ENCODE results near the gene PRKCZ.
A peak's percentile ranks its signal among the peaks of the same experiment; 100 is the strongest.
"Not testable (repeated sequence)": the region's sequence is repeated elsewhere in the genome, so short reads cannot be mapped to it uniquely, and the experiment has no call there.

Gene PRKCZ

DNA sequence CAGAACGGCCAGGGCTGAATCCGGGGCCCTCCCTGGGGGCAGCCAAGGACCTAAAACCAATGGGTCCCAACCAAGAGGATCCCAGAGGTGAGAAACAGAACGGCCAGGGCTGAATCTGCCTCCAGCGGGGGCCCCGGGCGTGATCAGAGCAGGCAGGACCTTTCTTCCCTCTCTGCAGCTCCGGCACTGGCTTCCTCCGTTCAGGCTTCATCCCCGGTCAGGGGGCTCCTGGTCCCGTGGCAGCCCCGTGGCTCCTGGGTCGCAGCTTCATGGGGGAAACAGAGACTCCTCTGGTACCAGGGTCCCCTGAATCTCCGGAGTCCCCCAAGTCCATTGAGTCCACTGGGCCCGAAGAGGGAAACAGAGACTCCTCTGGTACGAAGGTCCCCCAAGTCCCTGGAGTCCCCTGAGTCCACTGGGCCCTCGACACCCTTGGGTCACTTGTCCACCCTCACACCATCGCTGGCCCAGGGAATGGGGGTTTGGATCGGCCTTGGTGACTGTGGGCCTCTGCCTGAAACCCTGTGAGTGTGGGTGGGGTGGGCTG, 60.1 kb downstream of the PRKCZ start:
- H3K4me3 ChIP-seq (ENCODE audit: low read depth, low read length) = no peak overlapping the region
- no peak for DNase-seq (ENCODE audit: low read depth)
- TF ChIP-seq POLR2A (IDR thresholded peaks at IDR 0.05; ENCODE audit: extremely low read depth, insufficient read length) (no peak), MYC (IDR thresholded peaks at IDR 0.05; ENCODE audit: low read depth, low read length) (no peak)
- TF ChIP-seq, protein P1, sequence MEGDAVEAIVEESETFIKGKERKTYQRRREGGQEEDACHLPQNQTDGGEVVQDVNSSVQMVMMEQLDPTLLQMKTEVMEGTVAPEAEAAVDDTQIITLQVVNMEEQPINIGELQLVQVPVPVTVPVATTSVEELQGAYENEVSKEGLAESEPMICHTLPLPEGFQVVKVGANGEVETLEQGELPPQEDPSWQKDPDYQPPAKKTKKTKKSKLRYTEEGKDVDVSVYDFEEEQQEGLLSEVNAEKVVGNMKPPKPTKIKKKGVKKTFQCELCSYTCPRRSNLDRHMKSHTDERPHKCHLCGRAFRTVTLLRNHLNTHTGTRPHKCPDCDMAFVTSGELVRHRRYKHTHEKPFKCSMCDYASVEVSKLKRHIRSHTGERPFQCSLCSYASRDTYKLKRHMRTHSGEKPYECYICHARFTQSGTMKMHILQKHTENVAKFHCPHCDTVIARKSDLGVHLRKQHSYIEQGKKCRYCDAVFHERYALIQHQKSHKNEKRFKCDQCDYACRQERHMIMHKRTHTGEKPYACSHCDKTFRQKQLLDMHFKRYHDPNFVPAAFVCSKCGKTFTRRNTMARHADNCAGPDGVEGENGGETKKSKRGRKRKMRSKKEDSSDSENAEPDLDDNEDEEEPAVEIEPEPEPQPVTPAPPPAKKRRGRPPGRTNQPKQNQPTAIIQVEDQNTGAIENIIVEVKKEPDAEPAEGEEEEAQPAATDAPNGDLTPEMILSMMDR (IDR thresholded peaks at IDR 0.05; ENCODE audit: low read depth, low read length) = no peak
- TF ChIP-seq, protein P2, sequence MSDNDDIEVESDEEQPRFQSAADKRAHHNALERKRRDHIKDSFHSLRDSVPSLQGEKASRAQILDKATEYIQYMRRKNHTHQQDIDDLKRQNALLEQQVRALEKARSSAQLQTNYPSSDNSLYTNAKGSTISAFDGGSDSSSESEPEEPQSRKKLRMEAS (IDR thresholded peaks at IDR 0.05; ENCODE audit: low read depth, low read length) = no peak

DNA sequence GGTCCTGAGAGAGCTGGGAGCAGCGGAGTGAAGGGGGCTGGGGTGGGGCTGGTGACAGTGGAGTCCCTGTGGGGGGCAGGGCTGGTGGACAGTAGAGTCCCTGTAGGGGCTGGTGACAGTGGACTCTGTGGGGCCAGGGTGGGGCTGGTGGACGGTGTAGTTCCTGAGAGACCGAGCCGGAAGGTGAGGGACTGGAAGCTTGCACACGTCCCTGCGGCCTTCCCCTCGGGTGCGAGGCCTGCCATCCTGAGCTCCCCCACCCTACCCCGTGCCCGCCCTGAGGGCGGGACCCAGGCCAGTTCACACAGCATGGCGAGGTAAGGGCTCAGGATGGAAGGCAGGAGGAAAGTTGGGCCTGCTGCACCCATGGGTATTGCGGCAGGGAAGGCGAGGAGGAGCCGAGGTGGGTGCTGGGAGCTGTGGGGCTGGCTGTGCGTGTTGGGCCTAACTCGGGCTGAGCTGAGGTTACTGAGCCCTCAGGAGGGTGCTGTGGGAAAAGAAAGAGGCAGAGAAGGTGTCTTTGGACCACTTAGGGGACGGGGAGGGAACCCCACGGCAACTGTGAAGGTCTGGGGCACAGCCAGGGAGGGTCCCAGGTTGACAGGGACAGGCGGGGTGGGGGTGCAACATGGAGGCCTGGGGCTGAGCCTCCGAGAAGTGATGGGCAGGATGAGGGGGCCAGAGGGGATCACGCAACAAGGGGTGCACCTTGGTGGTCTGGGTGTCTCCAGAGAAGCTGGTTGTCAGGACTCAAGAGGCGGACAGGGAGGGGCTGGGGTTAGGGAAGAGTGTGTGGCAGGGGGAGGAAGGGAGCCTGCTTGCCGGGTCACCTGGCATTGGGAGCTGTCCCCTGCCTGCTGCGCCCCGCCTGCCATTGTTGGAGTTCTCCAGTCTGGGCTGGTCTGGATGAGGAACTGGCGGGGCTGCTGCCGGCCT, 60.8 kb downstream of the PRKCZ start:
- TF ChIP-seq MYC (IDR thresholded peaks at IDR 0.05; ENCODE audit: low read depth, low read length) (no peak), POLR2A (IDR thresholded peaks at IDR 0.05; ENCODE audit: extremely low read depth, insufficient read length) (no peak)
- TF ChIP-seq, protein P2 (IDR thresholded peaks at IDR 0.05; ENCODE audit: low read depth, low read length) = no peak
- TF ChIP-seq, protein P1 (IDR thresholded peaks at IDR 0.05; ENCODE audit: low read depth, low read length) = no peak
- no peak overlapping the region for H3K4me3 ChIP-seq (ENCODE audit: low read depth, low read length)
- DNase-seq (ENCODE audit: low read depth) = no peak

- no peak for DNase-seq (ENCODE audit: low read depth)
- TF ChIP-seq, protein P2 (IDR thresholded peaks at IDR 0.05; ENCODE audit: low read depth, low read length) = no peak
- no peak for TF ChIP-seq MYC (IDR thresholded peaks at IDR 0.05; ENCODE audit: low read depth, low read length)
- no peak for TF ChIP-seq POLR2A (IDR thresholded peaks at IDR 0.05; ENCODE audit: extremely low read depth, insufficient read length)
- TF ChIP-seq, protein P1 (IDR thresholded peaks at IDR 0.05; ENCODE audit: low read depth, low read length) = no peak
- no peak overlapping the region for H3K4me3 ChIP-seq (ENCODE audit: low read depth, low read length)
These were observed 61.4 kb downstream of the PRKCZ start for GRCh38 chr1:2111674-2112035.

DNA sequence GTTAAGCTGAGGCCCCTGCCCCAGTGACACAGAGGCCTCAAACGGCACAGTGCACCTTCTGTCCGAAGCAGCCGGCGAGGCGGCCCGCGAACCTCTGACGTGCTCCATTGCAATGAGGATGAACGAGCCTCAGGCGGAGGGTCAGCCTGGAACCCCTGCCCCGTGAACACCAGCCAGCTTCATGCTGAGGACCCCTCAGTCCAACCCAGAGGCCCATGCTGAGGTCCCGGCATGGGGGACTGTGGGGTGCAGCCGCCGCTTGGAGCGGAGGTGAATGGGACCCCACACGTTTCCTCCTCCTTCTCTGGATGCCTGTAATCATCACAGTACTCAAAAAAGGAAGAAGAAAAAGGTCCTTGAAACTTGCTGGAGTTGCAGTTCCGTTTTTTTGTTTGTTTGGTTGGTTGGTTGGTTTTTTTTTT, 62.1 kb downstream of the PRKCZ start:
- DNase-seq (ENCODE audit: low read depth) = peak; percentile 42
- no peak overlapping the region for H3K4me3 ChIP-seq (ENCODE audit: low read depth, low read length)
- TF ChIP-seq, protein P1 (IDR thresholded peaks at IDR 0.05; ENCODE audit: low read depth, low read length) = no peak
- TF ChIP-seq POLR2A (IDR thresholded peaks at IDR 0.05; ENCODE audit: extremely low read depth, insufficient read length) = no peak
- TF ChIP-seq MYC (IDR thresholded peaks at IDR 0.05; ENCODE audit: low read depth, low read length) = no peak
- TF ChIP-seq, protein P2 (IDR thresholded peaks at IDR 0.05; ENCODE audit: low read depth, low read length) = no peak

DNA sequence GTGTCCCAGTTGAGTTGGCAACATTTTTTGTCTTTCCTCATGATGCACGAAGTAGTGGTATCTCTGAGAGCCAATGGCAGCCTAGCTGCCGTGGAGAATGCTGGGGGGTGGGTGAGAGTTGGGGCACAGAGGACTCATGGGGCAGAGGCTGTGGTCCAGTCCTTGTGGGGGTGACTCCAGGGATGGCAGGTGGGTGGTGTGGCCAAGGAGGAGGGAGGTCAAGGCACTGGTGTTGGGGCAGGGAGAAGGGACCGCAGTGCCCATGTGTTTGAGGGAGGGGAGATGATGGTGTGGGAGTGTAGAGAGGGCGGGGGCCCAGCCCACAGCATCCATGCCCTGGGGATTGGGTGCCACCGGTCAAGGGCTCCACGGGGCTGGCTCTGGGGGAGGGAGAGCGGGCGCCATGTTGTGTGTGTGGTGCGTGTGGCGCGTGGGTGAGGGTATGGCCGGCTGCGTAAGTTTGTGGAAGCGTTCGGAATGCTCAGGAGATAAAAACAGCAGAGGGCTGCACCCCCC, 63.5 kb downstream of the PRKCZ start:
- no peak overlapping the region for H3K4me3 ChIP-seq (ENCODE audit: low read depth, low read length)
- TF ChIP-seq POLR2A (IDR thresholded peaks at IDR 0.05; ENCODE audit: extremely low read depth, insufficient read length) = no peak
- TF ChIP-seq MYC (IDR thresholded peaks at IDR 0.05; ENCODE audit: low read depth, low read length) = no peak
- TF ChIP-seq, protein P2 (IDR thresholded peaks at IDR 0.05; ENCODE audit: low read depth, low read length) = no peak
- TF ChIP-seq, protein P1 (IDR thresholded peaks at IDR 0.05; ENCODE audit: low read depth, low read length) = no peak
- DNase-seq (ENCODE audit: low read depth) = no peak

- not testable (repeated sequence) for DNase-seq (ENCODE audit: low read depth); H3K4me3 ChIP-seq (ENCODE audit: low read depth, low read length)
These were observed 64.4 kb downstream of the PRKCZ start for GRCh38 chr1:2114635-2115007.

Data from NB4 (cell line).